ENCODE results near the gene ZDHHC5. TPM values are rescaled to one million over a fixed set of nuclear protein-coding genes. Genes with fewer than 3 reads are reported as not detected.
"Not testable (repeated sequence)": the region's sequence is repeated elsewhere in the genome, so short reads cannot be mapped to it uniquely, and the experiment has no call there.

The ZDHHC5 gene
- total RNA-seq, 1 experiment from 2014 or later = 51.6 TPM

DNA sequence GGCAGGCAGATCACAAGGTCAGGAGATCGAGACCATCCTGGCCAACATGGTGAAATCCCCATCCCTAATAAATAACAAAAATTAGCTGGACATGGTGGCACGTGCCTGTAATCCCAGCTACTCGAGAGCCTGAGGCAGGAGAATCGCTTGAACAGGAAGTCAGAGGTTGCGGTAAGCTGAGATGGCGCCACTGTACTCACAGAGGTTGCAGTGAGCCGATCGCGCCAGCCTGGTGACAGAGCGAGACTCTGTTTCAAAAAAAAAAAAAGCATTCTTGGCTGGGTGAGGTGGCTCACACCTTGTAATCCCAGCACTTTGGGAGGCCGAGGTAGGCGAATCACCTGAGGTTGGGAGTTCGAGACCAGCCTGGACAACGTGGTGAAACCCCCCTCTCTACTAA, 15.7 kb upstream of the ZDHHC5 start:
- H3K9me3 Mint-ChIP-seq; H3K36me3 Mint-ChIP-seq; ATAC-seq; H3K4me3 Mint-ChIP-seq; DNase-seq (ENCODE audit: low spot score); H3K27ac Mint-ChIP-seq: not testable (repeated sequence)
- ChIA-PET POLR2A (interaction anchor here (0.7 to 0.9 kb wide), 3 partner anchors 13 to 226 kb away, joined by 3 read pairs; no protein-coding TSS in a partner anchor), CTCF (interaction anchor here (0.7 to 0.9 kb wide), 2 partner anchors 10 to 84 kb away, joined by 4 to 5 read pairs; partner anchors contain the start of gene UBE2L6)
- TF ChIP-seq EMX1 (CRISPR knock-in tag; IDR thresholded peaks at IDR 0.05) = peak; percentile 90; the same call in 1 of the 2 replicates
- TF ChIP-seq, protein P1, sequence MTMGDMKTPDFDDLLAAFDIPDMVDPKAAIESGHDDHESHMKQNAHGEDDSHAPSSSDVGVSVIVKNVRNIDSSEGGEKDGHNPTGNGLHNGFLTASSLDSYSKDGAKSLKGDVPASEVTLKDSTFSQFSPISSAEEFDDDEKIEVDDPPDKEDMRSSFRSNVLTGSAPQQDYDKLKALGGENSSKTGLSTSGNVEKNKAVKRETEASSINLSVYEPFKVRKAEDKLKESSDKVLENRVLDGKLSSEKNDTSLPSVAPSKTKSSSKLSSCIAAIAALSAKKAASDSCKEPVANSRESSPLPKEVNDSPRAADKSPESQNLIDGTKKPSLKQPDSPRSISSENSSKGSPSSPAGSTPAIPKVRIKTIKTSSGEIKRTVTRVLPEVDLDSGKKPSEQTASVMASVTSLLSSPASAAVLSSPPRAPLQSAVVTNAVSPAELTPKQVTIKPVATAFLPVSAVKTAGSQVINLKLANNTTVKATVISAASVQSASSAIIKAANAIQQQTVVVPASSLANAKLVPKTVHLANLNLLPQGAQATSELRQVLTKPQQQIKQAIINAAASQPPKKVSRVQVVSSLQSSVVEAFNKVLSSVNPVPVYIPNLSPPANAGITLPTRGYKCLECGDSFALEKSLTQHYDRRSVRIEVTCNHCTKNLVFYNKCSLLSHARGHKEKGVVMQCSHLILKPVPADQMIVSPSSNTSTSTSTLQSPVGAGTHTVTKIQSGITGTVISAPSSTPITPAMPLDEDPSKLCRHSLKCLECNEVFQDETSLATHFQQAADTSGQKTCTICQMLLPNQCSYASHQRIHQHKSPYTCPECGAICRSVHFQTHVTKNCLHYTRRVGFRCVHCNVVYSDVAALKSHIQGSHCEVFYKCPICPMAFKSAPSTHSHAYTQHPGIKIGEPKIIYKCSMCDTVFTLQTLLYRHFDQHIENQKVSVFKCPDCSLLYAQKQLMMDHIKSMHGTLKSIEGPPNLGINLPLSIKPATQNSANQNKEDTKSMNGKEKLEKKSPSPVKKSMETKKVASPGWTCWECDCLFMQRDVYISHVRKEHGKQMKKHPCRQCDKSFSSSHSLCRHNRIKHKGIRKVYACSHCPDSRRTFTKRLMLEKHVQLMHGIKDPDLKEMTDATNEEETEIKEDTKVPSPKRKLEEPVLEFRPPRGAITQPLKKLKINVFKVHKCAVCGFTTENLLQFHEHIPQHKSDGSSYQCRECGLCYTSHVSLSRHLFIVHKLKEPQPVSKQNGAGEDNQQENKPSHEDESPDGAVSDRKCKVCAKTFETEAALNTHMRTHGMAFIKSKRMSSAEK (CRISPR knock-in tag; IDR thresholded peaks at IDR 0.05; ENCODE audit: borderline replicate concordance) = 0 out of 2 replicates have a peak, but pooled peaks have one; percentile 34
- TF ChIP-seq, protein P2, sequence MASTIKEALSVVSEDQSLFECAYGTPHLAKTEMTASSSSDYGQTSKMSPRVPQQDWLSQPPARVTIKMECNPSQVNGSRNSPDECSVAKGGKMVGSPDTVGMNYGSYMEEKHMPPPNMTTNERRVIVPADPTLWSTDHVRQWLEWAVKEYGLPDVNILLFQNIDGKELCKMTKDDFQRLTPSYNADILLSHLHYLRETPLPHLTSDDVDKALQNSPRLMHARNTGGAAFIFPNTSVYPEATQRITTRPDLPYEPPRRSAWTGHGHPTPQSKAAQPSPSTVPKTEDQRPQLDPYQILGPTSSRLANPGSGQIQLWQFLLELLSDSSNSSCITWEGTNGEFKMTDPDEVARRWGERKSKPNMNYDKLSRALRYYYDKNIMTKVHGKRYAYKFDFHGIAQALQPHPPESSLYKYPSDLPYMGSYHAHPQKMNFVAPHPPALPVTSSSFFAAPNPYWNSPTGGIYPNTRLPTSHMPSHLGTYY (CRISPR knock-in tag; IDR thresholded peaks at IDR 0.05) = peak; percentile 66; the same call in 1 of the 2 replicates
- TF ChIP-seq ZNF425 (CRISPR knock-in tag; conservative IDR thresholded peaks at IDR 0.05) = peak; percentile 31; the same call in 1 of the 2 replicates
- 0 out of 2 replicates have a peak, but pooled peaks have one; percentile 36 for TF ChIP-seq PRRX2 (CRISPR knock-in tag; IDR thresholded peaks at IDR 0.05)
- Mint-ChIP-seq H3K4me1 (peaks cover 56% of the 10 kb centered on the region), H3K27me3 (ENCODE audit: low read depth) (peaks cover 79% of the 10 kb centered on the region)

DNA sequence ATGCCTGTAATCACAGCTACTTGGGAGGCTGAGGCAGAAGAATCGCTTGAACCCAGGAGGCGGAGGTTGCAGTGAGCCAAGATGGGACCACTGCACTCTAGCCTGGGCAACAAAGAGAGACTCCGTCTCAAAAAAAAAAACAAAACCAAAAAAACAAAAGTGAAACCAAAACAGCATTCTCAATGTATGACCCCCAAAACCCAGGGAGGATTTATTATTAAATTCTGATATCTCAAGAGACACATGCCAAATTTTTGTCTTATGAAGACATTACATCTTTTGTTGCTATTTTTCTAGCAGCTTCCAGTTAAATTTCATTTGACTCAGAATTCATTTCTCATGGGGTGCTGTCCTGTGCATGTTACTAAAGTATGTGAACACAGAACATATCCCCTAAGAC, 15.3 kb upstream of the ZDHHC5 start:
- peaks cover 79% of the 10 kb centered on the region for H3K27me3 Mint-ChIP-seq (ENCODE audit: low read depth)
- no peak overlapping the region for H3K27ac Mint-ChIP-seq
- POLR2A ChIA-PET = no interaction called here

DNA sequence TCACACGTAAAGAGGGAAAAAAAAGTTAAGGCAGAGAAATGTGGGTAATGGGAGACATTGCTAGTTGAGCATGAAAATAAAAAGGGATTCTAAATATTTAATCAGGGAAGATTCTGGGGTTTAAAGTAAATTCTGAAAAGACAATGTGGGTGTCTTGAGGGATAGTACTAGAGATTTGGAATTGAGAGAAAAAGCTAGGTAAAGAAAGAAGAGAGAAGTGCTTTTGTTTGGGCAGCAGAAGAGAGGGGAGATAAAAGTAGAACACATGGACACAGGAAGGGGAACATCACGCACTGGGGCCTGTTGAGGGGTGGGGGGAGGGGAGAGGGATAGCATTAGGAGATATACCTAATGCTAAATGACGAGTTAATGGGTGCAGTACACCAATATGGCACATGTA, 14.8 kb upstream of the ZDHHC5 start:
- TF ChIP-seq GRHL2 (CRISPR knock-in tag; IDR thresholded peaks at IDR 0.05; ENCODE audit: insufficient replicate concordance, severe bottlenecking) (no peak), ZNF671 (CRISPR knock-in tag; IDR thresholded peaks at IDR 0.05) (no peak), SMAD3 (CRISPR knock-in tag; IDR thresholded peaks at IDR 0.05; ENCODE audit: borderline replicate concordance) (no peak), NFATC4 (CRISPR knock-in tag; IDR thresholded peaks at IDR 0.05) (no peak), ZNF138 (CRISPR knock-in tag; conservative IDR thresholded peaks at IDR 0.05) (no peak)
- TF ChIP-seq, protein P3, sequence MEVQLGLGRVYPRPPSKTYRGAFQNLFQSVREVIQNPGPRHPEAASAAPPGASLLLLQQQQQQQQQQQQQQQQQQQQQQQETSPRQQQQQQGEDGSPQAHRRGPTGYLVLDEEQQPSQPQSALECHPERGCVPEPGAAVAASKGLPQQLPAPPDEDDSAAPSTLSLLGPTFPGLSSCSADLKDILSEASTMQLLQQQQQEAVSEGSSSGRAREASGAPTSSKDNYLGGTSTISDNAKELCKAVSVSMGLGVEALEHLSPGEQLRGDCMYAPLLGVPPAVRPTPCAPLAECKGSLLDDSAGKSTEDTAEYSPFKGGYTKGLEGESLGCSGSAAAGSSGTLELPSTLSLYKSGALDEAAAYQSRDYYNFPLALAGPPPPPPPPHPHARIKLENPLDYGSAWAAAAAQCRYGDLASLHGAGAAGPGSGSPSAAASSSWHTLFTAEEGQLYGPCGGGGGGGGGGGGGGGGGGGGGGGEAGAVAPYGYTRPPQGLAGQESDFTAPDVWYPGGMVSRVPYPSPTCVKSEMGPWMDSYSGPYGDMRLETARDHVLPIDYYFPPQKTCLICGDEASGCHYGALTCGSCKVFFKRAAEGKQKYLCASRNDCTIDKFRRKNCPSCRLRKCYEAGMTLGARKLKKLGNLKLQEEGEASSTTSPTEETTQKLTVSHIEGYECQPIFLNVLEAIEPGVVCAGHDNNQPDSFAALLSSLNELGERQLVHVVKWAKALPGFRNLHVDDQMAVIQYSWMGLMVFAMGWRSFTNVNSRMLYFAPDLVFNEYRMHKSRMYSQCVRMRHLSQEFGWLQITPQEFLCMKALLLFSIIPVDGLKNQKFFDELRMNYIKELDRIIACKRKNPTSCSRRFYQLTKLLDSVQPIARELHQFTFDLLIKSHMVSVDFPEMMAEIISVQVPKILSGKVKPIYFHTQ (CRISPR knock-in tag; IDR thresholded peaks at IDR 0.05) = no peak
- TF ChIP-seq, protein P4, sequence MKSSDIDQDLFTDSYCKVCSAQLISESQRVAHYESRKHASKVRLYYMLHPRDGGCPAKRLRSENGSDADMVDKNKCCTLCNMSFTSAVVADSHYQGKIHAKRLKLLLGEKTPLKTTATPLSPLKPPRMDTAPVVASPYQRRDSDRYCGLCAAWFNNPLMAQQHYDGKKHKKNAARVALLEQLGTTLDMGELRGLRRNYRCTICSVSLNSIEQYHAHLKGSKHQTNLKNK (CRISPR knock-in tag; IDR thresholded peaks at IDR 0.05) = no peak
- no peak overlapping the region; the same call in 1 of the 2 replicates for H3K4me3 Mint-ChIP-seq
- no peak overlapping the region; the same call in 1 of the 2 replicates for H3K27ac Mint-ChIP-seq

More for the DNA sequence above, 15.3 kb upstream of the ZDHHC5 start:
- TF ChIP-seq, protein P2 (CRISPR knock-in tag; IDR thresholded peaks at IDR 0.05) = 0 out of 2 replicates have a peak, but pooled peaks have one; percentile 3
- TF ChIP-seq GTF2I (CRISPR knock-in tag; conservative IDR thresholded peaks at IDR 0.05) (no peak), ELF4 (CRISPR knock-in tag; IDR thresholded peaks at IDR 0.05; ENCODE audit: low read depth) (no peak), CREM (CRISPR knock-in tag; IDR thresholded peaks at IDR 0.05) (no peak)
- TF ChIP-seq, protein P5, sequence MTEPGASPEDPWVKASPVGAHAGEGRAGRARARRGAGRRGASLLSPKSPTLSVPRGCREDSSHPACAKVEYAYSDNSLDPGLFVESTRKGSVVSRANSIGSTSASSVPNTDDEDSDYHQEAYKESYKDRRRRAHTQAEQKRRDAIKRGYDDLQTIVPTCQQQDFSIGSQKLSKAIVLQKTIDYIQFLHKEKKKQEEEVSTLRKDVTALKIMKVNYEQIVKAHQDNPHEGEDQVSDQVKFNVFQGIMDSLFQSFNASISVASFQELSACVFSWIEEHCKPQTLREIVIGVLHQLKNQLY (CRISPR knock-in tag; IDR thresholded peaks at IDR 0.05) = no peak
- DNase-seq (ENCODE audit: low spot score) (no peak), ATAC-seq (no peak)
- Mint-ChIP-seq H3K9me3 (no peaks in the 10 kb centered on the region), H3K36me3 (no peaks in the 10 kb centered on the region; the same call in 1 of the 2 replicates), H3K4me3 (no peak overlapping the region), H3K4me1 (peaks cover 52% of the 10 kb centered on the region)
- CTCF ChIA-PET = no interaction called here

More for the DNA sequence above, 14.8 kb upstream of the ZDHHC5 start:
- peaks cover 48% of the 10 kb centered on the region for H3K4me1 Mint-ChIP-seq
- H3K9me3 Mint-ChIP-seq = no peaks in the 10 kb centered on the region
- ChIA-PET POLR2A (no interaction called here), CTCF (interaction anchor here (1.7 kb wide), 1 partner anchor 9 kb away, joined by 5 read pairs; no protein-coding TSS in a partner anchor)
- H3K27me3 Mint-ChIP-seq (ENCODE audit: low read depth) = peaks cover 78% of the 10 kb centered on the region
- no peak for ATAC-seq
- no peak for DNase-seq (ENCODE audit: low spot score)
- H3K36me3 Mint-ChIP-seq = no peaks in the 10 kb centered on the region; the same call in 1 of the 2 replicates

All from WTC11 (cell line).